Endothelial cell of hepatic sinusoid (primary cell): ENCODE data around the gene GTF3A.

Experiments used
- in situ Hi-C: cut with HindIII; loops from 2 replicates; pipeline ENCODE4 v1.10.0; 2017; ENCODE audit warnings: low sequenced_read_pairs

GTF3A gene

DNA sequence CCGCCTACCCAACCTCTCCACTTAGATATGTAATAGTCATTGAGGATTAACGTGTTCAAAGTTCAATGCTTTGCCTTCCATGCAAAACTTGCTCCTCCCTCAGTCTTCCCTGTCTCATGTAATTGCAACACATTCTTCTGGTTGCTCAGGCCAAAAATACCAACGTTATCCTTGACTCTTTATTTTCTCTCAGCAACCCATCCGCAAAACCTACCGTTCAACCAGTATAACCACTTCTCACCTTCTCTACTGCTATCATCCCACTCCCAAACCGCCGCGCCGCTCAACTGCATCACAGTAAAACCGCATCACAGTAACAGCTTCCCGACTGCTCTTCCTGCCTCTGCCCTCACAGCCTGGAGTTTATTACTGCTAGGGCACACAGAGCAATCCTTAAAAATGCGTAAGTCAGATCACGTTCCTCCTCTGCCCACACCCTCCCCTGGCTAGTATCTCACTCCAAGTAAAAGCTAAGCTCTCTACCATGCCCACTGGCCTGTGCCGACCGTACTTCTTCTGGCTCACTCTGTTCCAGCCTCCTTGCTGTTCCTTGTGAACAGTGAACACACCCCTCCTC, 17.7 kb downstream of the GTF3A start:
- in situ Hi-C loops: no loop called here

DNA sequence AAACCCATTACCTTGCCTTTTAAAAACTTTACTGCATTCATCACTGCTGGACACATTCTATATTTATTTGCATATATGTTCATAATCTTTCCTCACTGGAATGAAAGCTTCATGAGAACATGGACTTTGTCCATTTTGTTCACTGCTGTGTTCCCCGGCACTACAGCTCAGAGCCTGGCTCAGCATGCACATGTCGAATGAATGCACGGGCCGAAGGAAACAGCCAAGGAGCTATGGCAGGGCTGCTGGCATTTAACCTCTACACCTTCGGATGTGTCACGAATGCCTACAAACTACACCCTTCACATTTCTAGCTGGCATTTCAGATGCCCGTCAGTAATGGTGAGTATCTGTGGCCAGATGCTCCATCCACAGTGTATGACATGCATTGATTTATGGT, 18.4 kb downstream of the GTF3A start:
- in situ Hi-C loops: no loop called here

DNA sequence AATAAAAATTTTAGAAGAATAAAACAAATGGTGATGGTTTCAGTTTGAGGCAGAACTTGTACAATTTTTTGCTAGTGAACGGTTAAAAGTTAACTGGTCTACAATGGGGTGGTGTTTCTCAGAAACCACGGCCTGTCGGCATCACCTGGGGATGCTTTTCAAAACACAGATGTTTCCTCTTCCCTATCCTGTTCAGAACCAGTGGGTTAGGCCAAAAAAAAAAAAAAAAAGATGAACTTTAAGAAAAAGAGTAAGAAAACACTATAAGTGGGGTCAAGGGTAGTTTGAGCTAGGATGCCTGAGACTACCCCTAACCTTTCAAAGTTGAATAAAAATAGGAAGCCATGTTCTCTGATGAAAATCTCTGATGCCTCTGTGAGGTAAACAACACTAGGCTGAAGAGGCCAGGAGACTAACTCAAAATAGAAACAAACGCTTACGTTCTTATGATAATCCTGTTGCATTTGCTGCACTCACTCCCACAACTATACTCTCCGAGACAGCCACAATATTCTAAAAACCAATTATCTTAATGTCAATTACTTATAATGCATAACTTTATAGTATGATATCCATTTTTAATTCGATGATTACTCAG, 22.7 kb downstream of the GTF3A start:
- in situ Hi-C loops: no loop called here

DNA sequence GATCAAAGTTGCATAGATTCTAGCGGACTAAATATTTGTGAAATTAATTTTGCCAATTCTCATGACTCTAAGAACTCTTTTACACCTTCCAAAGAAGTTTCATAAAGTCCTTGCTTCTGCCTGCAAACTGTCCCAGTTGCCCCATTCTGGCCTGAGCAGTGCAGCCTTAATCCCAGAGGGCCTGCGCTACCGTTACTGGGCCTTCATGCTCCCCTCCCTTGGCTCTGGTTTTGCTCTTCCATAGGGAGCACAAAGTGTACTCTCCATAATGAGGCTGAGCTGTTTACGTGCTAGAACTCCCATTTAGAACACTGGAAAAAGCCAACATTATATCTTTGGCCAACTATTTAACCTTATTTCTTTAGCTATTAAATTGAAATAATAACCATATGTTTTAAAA, 23.9 kb downstream of the GTF3A start:
- in situ Hi-C loops: no loop called here

DNA sequence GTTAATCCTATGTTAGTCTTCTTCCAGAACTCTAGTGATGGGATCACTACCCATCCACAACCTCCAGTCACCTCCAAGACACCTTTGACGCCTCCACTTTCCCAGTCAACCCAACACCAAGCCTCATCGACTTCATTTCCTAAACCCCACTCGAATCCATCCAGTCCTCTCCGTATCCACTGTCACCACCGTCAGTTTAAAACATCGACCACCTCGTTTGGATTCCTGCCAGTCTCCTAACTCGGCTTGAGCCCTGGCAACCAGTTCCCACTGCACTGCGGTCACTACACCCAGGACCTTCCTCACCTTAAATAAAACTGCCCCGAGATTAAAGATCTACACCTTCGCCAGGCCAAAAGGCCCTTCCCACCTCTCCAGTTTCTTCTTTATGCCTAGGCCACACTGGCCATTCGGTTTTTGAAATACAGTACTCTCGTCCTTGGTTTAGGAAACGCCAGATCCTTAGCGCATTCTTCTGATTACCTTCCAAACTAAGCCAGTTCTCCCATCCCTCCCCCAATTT, 24.7 kb downstream of the GTF3A start:
- in situ Hi-C loops: no loop called here

DNA sequence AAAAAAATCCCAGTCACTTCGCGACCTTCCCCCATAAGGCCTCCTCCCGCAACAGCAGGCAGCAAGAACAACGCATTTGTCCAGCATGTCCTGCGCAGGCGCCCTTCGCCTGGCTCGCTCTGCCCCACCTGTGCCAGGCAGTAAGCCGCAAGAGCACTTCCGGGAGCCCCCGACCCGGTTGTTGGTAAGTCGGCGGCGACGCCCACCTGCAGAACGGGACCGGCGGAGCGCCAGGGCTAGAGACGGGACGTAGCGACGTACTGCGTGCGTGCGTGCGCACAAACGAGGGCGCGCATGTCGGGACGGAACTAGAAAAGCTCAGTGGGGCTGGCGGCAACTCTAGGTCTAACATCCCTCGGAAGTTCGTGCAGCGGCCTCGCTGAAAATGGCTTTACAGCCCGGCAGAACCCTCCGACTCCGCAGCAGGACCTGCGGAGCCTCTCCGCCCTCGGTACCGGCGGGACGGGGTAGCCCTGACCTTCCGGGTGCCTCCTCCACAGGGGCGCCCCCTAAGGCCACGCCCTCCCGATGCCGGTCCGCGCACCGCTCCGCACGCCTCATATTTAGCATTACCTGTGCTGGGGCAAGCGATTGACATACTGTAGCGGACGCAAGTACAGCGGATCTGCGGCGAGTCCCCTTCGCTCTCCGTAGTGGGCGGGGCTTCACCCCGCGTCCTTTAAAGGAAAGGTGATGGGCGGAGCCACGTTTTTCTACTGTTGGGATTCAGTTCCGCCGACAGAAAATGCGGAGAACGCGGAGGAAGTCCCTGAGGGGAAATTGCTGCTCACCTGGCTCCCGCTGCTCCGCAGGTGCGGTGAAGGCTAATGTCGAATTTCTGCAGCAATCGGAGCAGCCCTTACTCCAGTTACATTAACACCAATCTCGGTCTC, 25.8 kb downstream of the GTF3A start, which contains the start of gene MTIF3:
Gene MTIF3, minus strand, starts transcription at position 629 of the 893 bp plus-strand sequence. CDS start 10,116 bp downstream, outside the sequence.
- in situ Hi-C loops: no loop called here

DNA sequence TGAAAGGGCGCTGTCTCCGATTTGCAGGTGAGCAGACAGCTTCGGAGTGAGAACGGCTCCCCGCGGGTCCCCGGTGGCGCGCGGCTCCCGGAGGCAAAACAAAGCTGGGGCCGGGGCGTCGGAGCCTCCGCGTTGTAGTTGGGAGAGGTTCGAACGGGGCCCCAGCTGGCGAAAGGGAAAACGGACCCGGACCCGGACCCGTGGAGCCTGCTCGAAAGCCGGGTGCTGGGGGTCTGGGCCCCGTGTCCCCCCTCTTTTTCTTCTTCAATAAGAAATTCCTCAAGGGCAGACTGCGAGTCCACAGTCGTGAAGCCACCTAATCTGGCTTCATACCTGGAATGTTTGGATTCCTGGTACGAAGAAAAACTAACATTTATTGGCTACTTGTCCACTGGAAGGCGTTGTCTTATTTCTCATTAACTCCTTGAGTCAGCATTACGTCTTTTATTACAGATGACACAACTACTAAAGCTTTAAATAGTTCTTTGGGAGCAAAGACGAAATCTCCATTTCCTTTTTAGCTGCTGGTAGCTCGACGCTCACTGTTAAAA, 26.6 kb downstream of the GTF3A start:
- in situ Hi-C loops: no loop called here

DNA sequence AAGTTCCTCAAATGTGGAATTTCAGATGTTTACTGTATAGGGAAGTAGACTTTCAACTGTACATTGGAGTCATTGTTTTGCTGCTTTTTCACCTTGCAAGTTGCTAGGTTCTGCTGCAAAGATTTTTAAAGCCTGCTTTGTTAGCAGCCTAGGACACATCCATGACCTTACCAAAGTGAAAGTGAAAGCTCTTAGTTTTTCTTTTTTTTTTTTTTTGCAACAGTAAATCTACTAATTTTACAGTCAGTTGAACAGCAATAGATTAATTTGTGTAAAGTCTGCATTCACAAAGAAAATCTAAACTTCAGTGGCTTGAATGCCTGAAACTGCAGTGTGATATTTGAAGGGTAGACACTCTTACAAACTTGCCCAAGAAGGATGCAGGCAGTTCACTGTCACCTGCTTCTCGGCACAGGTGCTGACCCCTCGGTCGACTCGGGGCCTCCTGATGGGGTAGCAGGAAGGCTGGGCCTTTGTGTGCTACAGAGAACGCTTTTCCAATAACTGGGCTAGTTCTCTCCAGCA, 31.0 kb downstream of the GTF3A start:
- in situ Hi-C loops: no loop called here

DNA sequence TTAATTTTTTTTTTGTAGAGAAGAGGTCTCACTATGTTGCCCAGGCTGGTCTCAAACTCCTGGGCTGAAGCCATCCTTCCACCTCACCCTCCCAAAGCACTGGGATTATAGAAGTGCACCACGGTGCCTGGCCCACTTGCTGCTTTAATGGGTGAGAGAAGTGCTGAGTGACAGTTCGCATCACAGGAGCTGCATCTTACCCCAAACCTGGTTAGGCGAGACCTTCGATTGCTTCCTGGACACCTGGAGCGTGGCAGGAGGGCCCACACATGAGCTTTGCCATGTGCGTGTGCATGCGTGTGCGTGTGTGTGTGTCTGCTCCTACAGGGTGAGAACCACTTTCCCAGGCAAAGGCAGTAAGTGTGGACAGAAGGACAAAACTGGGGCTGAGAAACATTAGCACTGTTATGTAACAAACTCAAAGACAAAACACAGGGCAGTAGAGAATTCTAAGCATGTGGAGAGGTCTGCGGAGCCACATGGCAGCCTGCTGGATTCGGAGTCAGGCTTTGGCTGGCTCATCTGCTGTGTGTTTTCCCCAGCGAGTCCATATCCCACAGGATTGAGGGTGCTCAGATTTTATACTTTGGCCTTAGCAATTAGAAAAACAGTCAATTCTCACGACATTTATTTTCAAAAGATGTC, 37.6 kb downstream of the GTF3A start:
- in situ Hi-C loops: no loop called here

DNA sequence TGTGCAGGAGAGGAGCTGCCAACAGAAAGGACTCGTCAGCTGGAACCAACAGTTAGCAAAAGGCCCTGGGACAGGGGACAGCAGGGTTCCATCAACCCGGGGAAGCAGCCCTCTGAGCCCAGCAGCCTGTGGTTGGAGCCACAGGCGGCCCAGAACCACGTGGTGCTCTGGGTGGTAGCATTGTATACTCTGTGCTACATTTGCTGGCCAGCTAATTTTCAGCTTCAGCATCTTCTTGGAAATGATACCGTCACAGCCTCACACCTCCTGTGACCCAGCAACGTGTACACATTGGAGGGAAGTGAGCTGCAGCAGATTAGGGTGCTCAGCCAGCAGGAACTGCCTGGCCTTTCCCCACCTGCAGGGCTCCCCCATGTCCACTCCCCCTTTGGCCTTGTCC, 39.1 kb downstream of the GTF3A start:
- in situ Hi-C loops: no loop called here

DNA sequence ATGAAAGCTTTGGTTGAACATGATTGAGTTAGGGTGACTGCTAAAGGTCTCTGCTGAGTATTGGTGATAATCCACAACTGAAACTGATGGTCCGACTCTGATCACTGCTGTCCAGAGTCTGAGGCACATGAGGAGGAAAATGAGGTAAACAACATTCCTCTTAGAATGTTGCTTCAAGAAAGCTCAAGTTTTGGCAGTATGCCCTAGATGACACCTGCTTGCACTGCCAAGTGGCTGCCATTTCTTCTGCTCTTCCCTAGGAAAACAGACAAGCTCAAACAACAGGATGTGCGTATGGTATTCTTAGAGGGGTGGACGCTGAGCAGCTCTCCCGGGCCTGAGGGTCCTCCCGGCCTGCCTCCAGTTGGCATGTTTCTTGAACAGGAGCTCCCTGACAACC, 41.2 kb downstream of the GTF3A start:
- in situ Hi-C loops: no loop called here

DNA sequence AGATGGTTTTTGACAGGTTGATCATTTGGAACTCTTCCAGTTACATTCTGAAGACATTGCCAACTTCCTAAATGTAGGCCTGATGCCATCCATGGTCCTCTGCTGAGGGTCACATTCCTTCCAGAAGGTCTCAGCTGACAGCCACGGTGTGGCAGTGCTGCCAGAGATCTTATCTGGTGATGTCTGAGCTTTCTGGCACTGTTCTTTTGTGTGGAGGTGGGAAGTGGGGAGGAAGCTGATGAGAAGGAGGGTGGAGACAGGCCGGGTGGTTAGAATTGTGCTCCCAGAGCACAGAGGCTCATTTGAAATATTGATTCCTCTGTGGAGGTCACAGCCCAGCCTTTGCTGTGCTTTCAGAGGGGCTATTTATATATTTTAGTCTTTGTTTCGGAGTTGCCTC, 42.1 kb downstream of the GTF3A start:
- in situ Hi-C loops: no loop called here

DNA sequence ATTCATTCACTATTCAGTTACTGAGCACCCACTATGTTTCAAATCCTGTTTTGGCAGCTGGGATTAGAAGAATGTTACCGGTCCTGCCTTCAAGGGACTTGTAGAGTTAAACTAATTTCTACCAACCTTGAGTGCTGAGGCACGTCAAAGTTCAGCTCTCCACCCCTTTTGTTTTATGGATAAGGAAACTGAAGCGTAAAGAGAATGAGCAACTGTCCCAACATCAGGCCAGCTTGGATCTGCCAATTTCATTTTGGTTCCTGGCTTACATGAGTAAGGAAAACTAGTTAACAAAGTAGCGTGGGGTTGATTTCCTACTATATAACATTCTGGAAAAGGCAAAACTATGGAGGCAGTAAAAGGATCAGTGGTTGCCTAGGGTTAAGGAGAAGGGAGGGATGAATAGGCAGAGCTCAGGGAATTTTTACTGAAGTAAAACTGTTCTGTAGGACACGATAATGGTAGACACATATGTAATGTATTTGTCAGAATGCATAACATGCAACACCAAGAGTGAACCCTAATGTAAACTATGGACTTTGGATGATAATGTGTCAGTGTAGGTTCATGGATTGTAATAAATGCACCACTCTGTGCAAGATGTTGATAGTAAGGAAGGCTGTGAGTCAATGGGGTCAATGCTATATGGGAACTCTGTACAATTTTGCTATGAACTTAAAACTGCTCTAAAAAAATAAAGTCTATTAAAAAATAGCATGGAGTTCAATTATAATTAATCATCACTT, 45.8 kb downstream of the GTF3A start:
- in situ Hi-C loops: no loop called here

DNA sequence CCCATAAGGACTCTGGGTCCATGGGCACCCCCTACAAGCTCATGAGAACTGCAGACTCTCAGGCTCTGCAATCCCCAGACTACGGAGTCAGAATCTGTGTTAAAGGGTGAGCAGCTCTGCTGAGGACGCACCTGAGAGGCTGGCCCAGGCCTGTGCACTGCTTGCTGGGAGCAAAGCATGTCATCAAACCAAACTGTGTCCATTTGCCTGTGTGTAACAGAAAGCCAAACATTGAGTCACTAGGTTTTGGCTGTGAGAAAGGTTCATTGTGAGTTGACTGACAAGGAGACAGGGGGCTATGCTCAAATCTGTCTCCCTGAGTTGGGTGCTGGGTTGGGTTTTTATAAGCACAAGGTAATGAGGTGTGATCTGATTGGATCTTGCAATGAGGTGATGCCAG, 48.0 kb downstream of the GTF3A start:
- in situ Hi-C loops: no loop called here

DNA sequence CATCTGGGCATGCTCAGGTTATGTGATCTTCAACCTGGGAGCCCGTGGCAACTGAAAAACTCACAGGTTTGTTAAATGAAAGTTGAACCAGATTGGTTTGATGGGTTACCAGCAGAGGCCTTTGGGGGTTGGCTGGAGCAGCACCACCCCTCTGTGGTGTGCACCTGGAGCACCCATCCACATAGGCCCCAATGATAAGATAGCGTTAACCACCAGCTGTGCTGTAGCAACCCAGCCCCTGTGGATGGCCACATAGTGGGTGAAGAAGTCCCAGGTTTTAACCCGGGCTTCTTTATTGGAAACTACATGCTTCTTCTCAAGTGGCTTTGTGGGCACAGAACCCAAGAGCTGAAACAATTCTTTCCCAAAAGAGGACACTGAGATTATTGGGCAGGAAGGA, 48.5 kb downstream of the GTF3A start:
- in situ Hi-C loops: no loop called here

DNA sequence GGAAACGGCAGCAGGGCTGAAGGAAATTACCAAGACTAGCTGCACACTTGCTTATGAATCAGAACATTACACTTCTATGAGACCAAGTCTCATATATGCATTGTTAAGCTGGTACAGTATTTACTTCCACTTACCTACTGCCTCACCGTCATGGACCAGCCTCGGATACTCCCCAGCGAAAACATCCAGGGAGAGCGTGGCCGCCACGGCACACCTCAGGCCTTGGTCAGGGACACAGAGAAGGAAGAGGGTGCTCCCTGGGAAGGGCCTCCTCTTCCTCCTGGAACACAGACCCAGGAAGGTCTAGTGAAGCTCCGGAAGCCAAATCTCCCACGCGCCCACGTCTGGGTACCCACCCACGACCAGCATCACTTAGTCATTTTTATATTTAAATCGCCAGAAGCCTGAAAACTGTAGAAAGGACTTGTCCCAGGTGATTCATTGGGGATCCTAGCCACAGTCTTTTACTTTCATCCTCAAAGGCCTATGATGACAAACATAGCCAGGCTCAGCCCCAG, 50.4 kb downstream of the GTF3A start:
- in situ Hi-C loops: no loop called here

DNA sequence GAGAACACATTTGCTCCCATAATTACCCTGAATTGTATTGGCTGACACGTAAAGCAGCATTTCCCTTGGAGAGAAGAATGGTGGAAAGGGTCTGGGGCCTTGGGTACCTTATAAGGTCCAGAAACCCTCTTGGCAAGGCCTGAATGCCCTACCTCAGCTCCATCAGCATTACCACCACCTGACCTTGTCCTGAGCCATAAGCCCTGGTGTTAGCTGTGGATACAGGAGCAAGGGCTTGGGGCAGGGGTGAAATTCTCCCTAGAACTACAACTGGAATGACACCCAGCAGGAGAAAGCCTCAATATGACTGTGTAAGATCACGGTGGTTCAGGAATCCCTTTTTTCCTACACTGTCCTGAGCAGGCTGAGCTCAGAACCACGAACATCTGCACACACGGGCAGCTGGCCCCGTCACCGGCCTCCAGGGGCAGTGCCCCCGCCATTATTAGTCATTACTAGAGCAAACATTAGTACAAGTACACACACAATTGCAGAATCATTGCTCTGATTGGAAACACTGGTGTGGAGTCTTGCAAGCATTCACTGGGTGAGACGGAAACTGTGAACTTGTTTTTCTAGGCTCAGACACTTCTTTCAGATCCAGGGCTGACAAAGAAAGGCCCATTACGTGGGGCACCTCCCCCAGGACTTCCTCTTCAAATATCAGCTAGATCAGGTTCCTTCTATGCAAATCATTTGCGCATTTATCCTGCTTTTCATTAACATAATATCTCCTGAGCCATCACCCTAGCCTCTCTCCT, 52.7 kb downstream of the GTF3A start:
- in situ Hi-C loops: no loop called here

DNA sequence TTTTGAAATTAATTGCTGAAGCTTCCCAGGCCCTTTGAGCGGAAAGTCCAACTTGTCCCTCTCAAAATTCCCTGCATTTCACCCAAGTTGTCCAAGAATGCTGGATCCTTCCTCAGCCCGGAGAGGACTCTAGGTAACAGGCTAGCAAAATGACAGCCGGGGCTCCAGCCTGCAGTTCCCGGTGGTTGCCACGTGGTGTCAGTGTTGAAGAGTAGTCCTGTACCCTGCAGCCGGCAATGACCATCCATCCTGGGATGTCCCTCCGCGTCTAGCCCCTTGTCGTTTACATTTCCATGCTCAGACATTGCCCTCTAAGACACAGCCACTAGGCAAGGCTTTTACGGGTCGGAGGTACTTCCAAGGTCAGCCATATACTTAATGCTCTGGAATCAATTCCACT, 57.3 kb downstream of the GTF3A start:
- in situ Hi-C loops: no loop called here

DNA sequence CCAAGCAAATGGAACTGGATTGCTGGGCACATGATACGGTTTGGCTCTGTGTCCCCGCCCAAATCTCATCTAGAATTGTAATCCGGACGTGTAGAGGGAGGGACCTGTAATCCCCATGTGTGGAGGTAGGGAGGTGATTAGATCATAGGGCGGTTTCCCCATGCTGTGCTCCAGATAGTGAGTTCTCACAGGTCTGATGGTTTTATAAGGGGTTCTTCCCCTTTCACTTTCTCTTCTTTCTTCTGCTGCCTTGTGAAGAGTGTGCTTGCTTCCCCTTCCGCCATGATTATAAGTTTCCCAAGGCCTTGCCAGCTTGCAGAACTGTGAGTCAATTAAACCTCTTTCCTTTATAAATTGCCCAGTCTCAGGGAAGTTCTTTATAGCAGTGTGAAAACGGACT, 58.6 kb downstream of the GTF3A start:
- in situ Hi-C loops: no loop called here
